CD14-positive monocyte (primary cell): Measurements from ENCODE around the gene TTC21A. TPM values are rescaled to one million over a fixed set of nuclear protein-coding genes. Genes with fewer than 3 reads are reported as not detected.

ENCODE experiments used
- DNase-seq, 3 donors: peaks; one replicate each; pipeline ENCODE4 v3.0.0-alpha.2; 2011 to 2022
- H2AFZ ChIP-seq: 2 replicates; pipeline ENCODE4 v1.6.0; 2012; ENCODE audit warnings: mild to moderate bottlenecking, low read depth, low read length, inconsistent platforms; ENCODE audit not compliant: insufficient read depth, poor library complexity, severe bottlenecking
- H3K27ac ChIP-seq, 2 donors: 1 replicate in 1 of 2; 2 replicates in 1 of 2; pipeline ENCODE4 v1.5.1; 2012 to 2013; ENCODE audit warnings: low read length in 2 of 2, control low read depth in 1 of 2, inconsistent platforms in 1 of 2, low read depth in 1 of 2, mild to moderate bottlenecking in 1 of 2
- H3K27me3 ChIP-seq, 2 donors: one replicate each; pipeline versions ENCODE4 v1.6.0 to v1.6.1; 2011 to 2013; ENCODE audit warnings: low read length in 2 of 2; ENCODE audit not compliant: control insufficient read depth in 2 of 2, insufficient read depth in 2 of 2
- H3K36me3 ChIP-seq, 2 donors: replicated peaks in 1 of 2; 1 replicate in 1 of 2; 2 replicates in 1 of 2; pipeline versions ENCODE4 v1.5.1 to v1.6.1; 2012 to 2013; ENCODE audit warnings: low read length in 2 of 2, control low read depth in 1 of 2, inconsistent platforms in 1 of 2, mild to moderate bottlenecking in 1 of 2; ENCODE audit not compliant: insufficient read depth in 2 of 2, control insufficient read depth in 1 of 2
- H3K4me1 ChIP-seq, 2 donors: 1 replicate in 1 of 2; 2 replicates in 1 of 2; pipeline versions ENCODE4 v1.5.1 to v1.6.1; 2012 to 2013; ENCODE audit warnings: low read length in 2 of 2, control low read depth in 1 of 2, inconsistent platforms in 1 of 2, mild to moderate bottlenecking in 1 of 2, moderate library complexity in 1 of 2; ENCODE audit not compliant: insufficient read depth in 2 of 2, control insufficient read depth in 1 of 2
- H3K4me2 ChIP-seq: replicated peaks from 2 replicates; pipeline ENCODE3; 2012; ENCODE audit warnings: low read length, moderate library complexity, mild to moderate bottlenecking; ENCODE audit not compliant: poor library complexity, severe bottlenecking; ENCODE audit errors: extremely low read depth
- H3K4me3 ChIP-seq, 3 experiments: fragments of 200-600 bp in 1 of 3; sonication (generic) in 1 of 3; replicated peaks in 1 of 3; 1 replicate in 2 of 3; 2 replicates in 1 of 3; pipeline ENCODE4 v1.5.1; 2011 to 2013; ENCODE audit warnings: low read length in 3 of 3, mild to moderate bottlenecking in 3 of 3, control low read depth in 2 of 3, low read depth in 2 of 3, inconsistent platforms in 1 of 3, moderate library complexity in 1 of 3
- H3K79me2 ChIP-seq: 2 replicates; pipeline ENCODE4 v1.6.0; 2012; ENCODE audit warnings: mild to moderate bottlenecking, control low read depth, inconsistent platforms, low read length, moderate library complexity; ENCODE audit not compliant: insufficient read depth
- H3K9ac ChIP-seq: 2 replicates; pipeline ENCODE4 v1.6.0; 2017; ENCODE audit warnings: low read length, mild to moderate bottlenecking; ENCODE audit not compliant: insufficient read depth, poor library complexity, severe bottlenecking
- H3K9me3 ChIP-seq, 2 donors: replicated peaks in 1 of 2; 1 replicate in 1 of 2; 2 replicates in 1 of 2; pipeline versions ENCODE4 v1.5.1 to v1.6.1; 2012 to 2013; ENCODE audit warnings: low read length in 2 of 2, control low read depth in 1 of 2; ENCODE audit not compliant: control insufficient read depth in 1 of 2, insufficient read depth in 1 of 2
- H4K20me1 ChIP-seq: 2 replicates; pipeline ENCODE4 v1.6.0; 2012; ENCODE audit warnings: mild to moderate bottlenecking, low read length, control low read depth, moderate library complexity; ENCODE audit not compliant: insufficient read depth
- H3K27ac Mint-ChIP-seq, 7 donors: one replicate each; pipeline ENCODE4 v1.8.0; 2020; ENCODE audit warnings: mild to moderate bottlenecking in 7 of 7, mixed read lengths in 7 of 7, moderate library complexity in 6 of 7, inconsistent platforms in 2 of 7
- H3K27me3 Mint-ChIP-seq, 3 donors: one replicate each; pipeline ENCODE4 v1.8.0; 2021 to 2022; ENCODE audit warnings: low read depth in 3 of 3, mild to moderate bottlenecking in 3 of 3, mixed read lengths in 3 of 3, moderate library complexity in 3 of 3, inconsistent platforms in 1 of 3
- H3K36me3 Mint-ChIP-seq, 2 donors: one replicate each; pipeline ENCODE4 v1.8.0; 2020; ENCODE audit warnings: mixed read lengths in 2 of 2, inconsistent platforms in 1 of 2, mild to moderate bottlenecking in 1 of 2
- H3K4me1 Mint-ChIP-seq: one replicate; pipeline ENCODE4 v1.8.0; 2020; ENCODE audit warnings: mild to moderate bottlenecking, mixed read lengths
- H3K4me3 Mint-ChIP-seq, 2 donors: one replicate each; pipeline ENCODE4 v1.8.0; 2020; ENCODE audit warnings: mild to moderate bottlenecking in 2 of 2, mixed read lengths in 2 of 2, moderate library complexity in 1 of 2
- H3K9me3 Mint-ChIP-seq, 7 donors: one replicate each; pipeline ENCODE4 v1.8.0; 2020 to 2022; ENCODE audit warnings: mixed read lengths in 7 of 7, mild to moderate bottlenecking in 6 of 7, moderate library complexity in 6 of 7, inconsistent platforms in 2 of 7
- CTCF ChIP-seq: fragments of 200-600 bp; IDR thresholded peaks from one replicate; pipeline ENCODE4 v1.8.0; 2022; ENCODE audit warnings: antibody characterized with exemption, mild to moderate bottlenecking
- whole genome bisulfite sequencing: methylation state at CpG from one replicate; pipeline ENCODE4 v1.1.5; 2013; ENCODE audit warnings: missing lambda C conversion rate; ENCODE audit not compliant: insufficient coverage; 5-methylcytosine and 5-hydroxymethylcytosine counted together
- intact Hi-C, 2 donors: fragments of 100-400 bp; cut with micrococcal nuclease; formaldehyde crosslinking; loops; one replicate each; pipeline versions ENCODE4 v1.15.0 to v1.15.1; 2023
- polyA plus RNA-seq, 3 donors: library from polyadenylated mRNA; depleted of rRNA in 1 of 3; unstranded in 2 of 3; stranded (reverse) in 1 of 3; fragments of 300-500 nt in 2 of 3; fragments of >200 nt in 1 of 3; fragmentation: Illumina TruSeq in 2 of 3; gene quantifications; 1 replicate in 2 of 3; 2 replicates in 1 of 3; pipeline ENCODE4 v1.2.3, GENCODE V29; 2012 to 2021

TTC21A gene
- polyA plus RNA-seq, 3 donors = 0.67 to 12.9 (median 2.2) TPM

DNA sequence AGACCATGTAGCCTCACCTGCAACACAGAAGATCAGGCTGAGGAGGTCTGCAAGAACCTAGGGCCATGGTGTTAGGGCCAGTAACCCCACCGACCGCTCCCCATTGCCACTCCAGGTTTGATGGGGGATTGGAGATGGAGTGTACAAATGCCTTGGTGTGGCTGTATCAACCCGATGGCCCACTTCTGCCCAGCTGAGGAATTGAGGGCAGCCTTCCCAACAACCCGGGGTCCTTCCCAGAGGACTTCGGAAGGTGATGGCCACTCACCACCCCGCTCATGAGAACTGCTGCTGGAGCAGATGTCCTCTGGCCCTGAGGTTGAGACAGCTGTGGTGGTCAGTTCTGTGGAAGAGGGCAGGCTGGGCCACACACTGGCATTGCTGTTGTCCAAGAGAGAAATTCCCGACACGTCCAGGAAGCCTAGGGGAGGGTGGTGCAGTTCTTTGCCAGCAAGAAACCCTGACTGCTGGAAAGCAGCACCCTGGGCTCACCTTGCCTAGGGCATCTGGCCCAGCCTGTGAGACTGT lies 8.9 kb upstream of the TTC21A start:
- H3K4me1 Mint-ChIP-seq = peaks cover 11% of the 10 kb centered on the region
- DNase-seq = no peak
- no peak for TF ChIP-seq CTCF

DNA sequence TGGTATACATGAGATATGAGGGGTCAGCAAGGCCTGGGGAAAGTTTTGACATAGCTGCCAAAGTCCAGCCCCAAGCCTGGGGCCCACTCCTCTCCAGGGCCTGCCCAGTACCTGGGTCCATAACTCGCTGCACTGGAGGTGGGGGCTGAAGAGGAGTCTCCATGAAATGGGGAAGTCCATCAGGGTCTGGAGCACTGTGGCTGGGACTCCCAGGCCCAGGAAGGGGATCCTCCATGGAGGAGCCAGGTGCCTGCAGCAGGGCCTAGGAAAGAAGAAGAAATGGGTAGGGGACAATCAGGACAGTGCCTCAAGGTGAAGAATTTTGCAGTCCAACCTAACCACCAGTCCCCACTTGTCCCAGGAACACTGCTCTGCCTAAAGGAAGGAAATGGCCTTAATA lies 8.2 kb upstream of the TTC21A start:
- no peak overlapping the region for H3K4me3 Mint-ChIP-seq
- no peak overlapping the region for H3K4me3 ChIP-seq
- H3K9ac ChIP-seq = no peak overlapping the region
- DNase-seq = no peak
- H3K27me3 ChIP-seq = no peaks in the 10 kb centered on the region
- intact Hi-C loops = no loop called here
- no peaks in the 10 kb centered on the region for H3K4me1 ChIP-seq
- peaks cover 15% of the 10 kb centered on the region for H3K4me1 Mint-ChIP-seq
- no peak overlapping the region for H3K4me2 ChIP-seq
- peak overlapping the region in 1 of 7 donors; percentile 13 for H3K27ac Mint-ChIP-seq
- no CpG with 5 or more reads among the region's 1 CpG for WGBS
- peaks cover 68 to 81% of the 10 kb centered on the region in 2 donors for H3K36me3 ChIP-seq
- H3K27me3 Mint-ChIP-seq = peaks cover 0 to 1% (median 0%) of the 10 kb centered on the region in 3 donors
- H3K79me2 ChIP-seq = peaks cover 14% of the 10 kb centered on the region
- peaks cover 84% of the 10 kb centered on the region for H4K20me1 ChIP-seq
- H3K27ac ChIP-seq = peak overlapping the region in 1 of 2 donors; percentile 20
- H3K36me3 Mint-ChIP-seq = peaks cover 67 to 75% of the 10 kb centered on the region in 2 donors
- H3K9me3 ChIP-seq = no peaks in the 10 kb centered on the region
- TF ChIP-seq CTCF = no peak
- no peaks in the 10 kb centered on the region for H3K9me3 Mint-ChIP-seq
- H2AFZ ChIP-seq = no peak overlapping the region

More for the DNA sequence above, 8.9 kb upstream of the TTC21A start:
- Mint-ChIP-seq H3K27me3 (peaks cover 0 to 1% (median 0%) of the 10 kb centered on the region in 3 donors), H3K36me3 (peaks cover 74 to 82% of the 10 kb centered on the region in 2 donors), H3K4me3 (no peak overlapping the region), H3K27ac (peak overlapping the region in 1 of 7 donors; percentile 26), H3K9me3 (no peaks in the 10 kb centered on the region)
- no peaks in the 10 kb centered on the region for H3K27me3 ChIP-seq
- peak overlapping the region in 1 of 2 donors; percentile 20 for H3K27ac ChIP-seq
- H3K36me3 ChIP-seq = peaks cover 75 to 89% of the 10 kb centered on the region in 2 donors
- peaks cover 77% of the 10 kb centered on the region for H4K20me1 ChIP-seq
- no peak overlapping the region for H3K4me2 ChIP-seq
- H3K4me1 ChIP-seq = no peaks in the 10 kb centered on the region
- H3K9me3 ChIP-seq = no peaks in the 10 kb centered on the region
- H3K4me3 ChIP-seq = no peak overlapping the region
- H2AFZ ChIP-seq = no peak overlapping the region
- no peak overlapping the region for H3K9ac ChIP-seq
- peaks cover 7% of the 10 kb centered on the region for H3K79me2 ChIP-seq
- intact Hi-C loops = no loop called here
- 100% methylated on average over 6 of the region's 8 CpGs for WGBS
